Smooth muscle cell of the brain vasculature (primary cell): ENCODE results near the gene RBM14.
"Not testable (repeated sequence)": the region's sequence is repeated elsewhere in the genome, so short reads cannot be mapped to it uniquely, and the experiment has no call there.

Source experiments
- DNase-seq: peaks from one replicate; pipeline ENCODE4 v3.0.0-alpha.2; 2012; ENCODE audit warnings: low read depth, low spot score

The RBM14 gene

GRCh38 chr11:66632952-66633351, 16.5 kb downstream of the RBM14 start:
- DNase-seq = no peak

DNA sequence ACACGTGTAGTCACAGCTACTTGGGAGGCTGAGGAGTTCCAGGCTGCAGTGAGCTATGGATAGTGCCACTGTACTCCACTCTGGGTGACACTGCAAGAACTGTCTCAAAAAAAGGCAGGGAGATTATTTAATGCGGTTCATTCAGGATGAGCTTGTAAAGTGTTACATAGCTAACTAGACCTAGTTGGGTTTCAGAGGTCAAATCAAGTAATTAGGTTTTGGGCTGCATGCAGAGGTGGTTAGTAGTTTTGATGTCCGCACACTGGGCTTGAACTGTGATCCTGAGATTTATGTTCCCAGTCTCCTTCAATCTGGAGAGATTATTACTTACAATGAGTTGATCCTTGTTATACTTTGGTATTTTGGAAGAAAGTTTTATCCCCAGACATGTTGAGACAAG, 20.0 kb downstream of the RBM14 start:
- DNase-seq = no peak

DNA sequence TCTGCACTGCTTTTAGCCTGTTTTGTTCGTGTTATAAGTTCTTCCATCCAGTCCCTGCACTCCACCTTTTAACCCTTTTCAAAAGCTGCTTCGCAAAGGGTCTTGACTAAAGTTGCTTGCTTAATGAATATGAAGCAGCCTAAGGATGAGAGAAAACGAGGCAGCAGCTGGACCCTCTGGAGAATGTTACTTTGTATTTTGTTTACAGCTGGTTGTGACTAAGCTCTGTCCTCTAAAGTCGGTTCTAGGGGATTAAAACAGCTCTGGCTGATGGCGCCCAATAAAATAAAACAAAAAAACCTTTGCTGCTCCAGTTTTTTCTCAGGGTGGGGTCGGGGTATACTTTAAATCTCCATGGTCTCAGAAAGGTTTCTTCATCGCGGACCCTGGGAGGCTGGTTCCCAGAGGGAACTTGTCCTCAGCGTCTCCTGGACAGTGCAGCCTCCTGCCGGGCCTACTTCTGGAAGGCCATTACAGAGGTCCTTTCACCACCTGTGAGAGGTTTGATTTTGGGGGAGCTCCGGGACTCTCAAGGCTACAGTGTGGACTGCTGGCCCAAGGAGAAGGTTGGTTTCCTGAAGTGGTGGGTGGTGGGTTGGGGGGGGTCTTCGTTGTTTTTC, 21.2 kb downstream of the RBM14 start:
- no peak for DNase-seq

DNA sequence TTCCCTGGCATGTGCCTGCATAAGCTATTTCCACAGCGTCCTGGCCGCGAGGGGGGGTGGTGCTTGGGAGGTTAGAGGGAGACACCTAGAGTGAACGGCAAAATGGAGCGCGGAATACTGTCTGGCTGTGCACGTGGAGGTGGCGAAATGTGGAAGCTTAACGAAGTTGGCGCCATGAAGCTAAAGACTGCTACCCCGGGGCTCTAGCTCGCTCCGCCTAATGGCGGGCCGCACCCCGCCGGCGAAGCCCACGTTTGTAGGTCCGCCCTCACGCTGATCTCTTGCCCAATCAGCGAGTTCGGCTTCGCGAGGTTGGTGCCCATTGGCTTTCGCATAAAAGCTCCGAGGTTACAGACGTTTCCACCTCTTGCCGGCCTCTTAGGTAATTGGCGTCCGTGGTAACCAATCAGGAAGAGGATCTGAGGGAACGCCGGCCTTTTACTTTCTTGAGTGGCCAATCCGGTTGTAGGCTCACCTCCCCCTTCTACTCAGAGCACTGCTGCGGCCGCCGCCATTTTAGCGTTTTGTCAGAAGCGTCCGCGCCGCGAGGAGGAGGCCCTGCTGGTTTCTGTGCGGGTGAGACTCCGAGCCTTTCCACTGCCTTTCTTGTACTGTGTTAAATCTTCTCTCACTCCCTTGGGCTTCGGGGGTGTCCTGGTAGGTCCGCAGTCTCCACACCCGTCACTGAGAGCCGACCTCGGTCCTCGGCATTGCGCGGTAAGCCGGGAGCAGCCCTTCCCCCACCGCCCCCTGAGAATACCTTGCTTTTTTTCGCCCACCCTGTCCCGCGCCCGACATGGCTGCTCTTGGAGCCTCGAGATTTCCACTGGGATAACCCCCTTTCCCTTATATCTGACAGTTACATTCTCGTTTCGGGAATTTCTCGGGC, 22.0 kb downstream of the RBM14 start, which contains the start of gene RBM4:
Gene RBM4, plus strand, starts transcription at position 527 of the 889 bp plus-strand sequence. CDS start 1,009 bp downstream, outside the sequence.
- peak; percentile 100 for DNase-seq

GRCh38 chr11:66639066-66639813, 22.8 kb downstream of the RBM14 start:
- peak; percentile 7 for DNase-seq

DNA sequence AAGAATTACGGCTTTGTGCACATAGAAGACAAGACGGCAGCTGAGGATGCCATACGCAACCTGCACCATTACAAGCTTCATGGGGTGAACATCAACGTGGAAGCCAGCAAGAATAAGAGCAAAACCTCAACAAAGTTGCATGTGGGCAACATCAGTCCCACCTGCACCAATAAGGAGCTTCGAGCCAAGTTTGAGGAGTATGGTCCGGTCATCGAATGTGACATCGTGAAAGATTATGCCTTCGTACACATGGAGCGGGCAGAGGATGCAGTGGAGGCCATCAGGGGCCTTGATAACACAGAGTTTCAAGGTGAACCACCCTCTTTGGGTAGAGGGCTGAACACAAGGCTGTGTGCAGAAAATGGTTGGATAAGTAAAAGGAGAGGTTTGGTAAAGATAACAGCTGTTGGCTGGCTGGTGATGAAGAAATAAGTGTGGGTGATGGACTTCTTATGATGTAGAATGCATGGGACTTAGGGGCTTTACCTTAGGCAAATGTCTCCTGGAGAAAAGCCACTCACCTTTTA, 23.4 kb downstream of the RBM14 start:
- DNase-seq = not testable (repeated sequence)

GRCh38 chr11:66641834-66642233, 25.4 kb downstream of the RBM14 start:
- DNase-seq = no peak

- no peak for DNase-seq
Observed at GRCh38 chr11:66643745-66644437, 27.5 kb downstream of the RBM14 start.

DNA sequence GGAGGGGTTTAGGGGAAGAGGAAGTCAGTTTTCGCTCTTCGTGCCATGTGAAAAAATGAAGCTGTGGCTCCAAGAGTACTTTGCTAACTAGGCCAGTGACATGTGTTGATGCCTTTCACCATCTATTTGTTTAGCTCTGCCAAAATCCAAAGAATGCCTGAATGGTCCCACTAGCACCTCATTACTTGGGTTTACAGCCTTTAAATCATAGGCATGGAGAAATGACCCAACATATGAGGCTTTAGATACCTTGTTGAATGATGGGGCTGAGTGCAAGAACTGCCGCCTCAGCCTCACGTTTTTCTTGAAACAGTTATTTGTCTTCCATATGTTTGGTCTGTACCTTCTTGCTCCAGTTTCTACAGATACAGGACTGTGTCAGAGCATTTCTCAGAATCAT, 30.4 kb downstream of the RBM14 start:
- DNase-seq = no peak

DNA sequence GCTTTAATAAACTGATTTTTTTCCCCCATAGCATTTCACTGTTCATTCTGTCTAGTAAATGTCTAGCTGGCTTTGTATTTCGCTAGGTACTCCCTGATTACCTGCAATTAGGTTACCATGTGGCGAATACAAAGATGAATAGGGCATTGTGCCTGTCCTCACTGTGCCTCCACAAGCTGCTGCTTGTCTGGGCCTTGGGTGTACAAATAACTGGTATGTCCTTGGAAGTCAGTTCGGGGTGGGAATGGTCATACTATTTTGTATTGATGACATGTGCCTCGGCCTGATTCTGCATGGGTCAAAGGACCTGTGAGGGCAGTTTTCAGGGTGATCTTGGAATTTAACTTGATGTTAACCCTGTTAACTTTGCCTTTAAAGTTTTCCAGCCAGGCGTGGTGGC, 33.5 kb downstream of the RBM14 start:
- DNase-seq = no peak

- no peak for DNase-seq
Observed at GRCh38 chr11:66651016-66651415, 34.6 kb downstream of the RBM14 start.

GRCh38 chr11:66652651-66653050, 36.2 kb downstream of the RBM14 start:
- no peak for DNase-seq

- no peak for DNase-seq
Observed at GRCh38 chr11:66653123-66653522, 36.7 kb downstream of the RBM14 start.

GRCh38 chr11:66659763-66660162, 43.3 kb downstream of the RBM14 start:
- no peak for DNase-seq

- no peak for DNase-seq
Observed at GRCh38 chr11:66663741-66664296, 47.4 kb downstream of the RBM14 start.

- no peak for DNase-seq
Observed at GRCh38 chr11:66665369-66665768, 48.9 kb downstream of the RBM14 start.

GRCh38 chr11:66670816-66671215, 54.4 kb downstream of the RBM14 start:
- DNase-seq = no peak

DNA sequence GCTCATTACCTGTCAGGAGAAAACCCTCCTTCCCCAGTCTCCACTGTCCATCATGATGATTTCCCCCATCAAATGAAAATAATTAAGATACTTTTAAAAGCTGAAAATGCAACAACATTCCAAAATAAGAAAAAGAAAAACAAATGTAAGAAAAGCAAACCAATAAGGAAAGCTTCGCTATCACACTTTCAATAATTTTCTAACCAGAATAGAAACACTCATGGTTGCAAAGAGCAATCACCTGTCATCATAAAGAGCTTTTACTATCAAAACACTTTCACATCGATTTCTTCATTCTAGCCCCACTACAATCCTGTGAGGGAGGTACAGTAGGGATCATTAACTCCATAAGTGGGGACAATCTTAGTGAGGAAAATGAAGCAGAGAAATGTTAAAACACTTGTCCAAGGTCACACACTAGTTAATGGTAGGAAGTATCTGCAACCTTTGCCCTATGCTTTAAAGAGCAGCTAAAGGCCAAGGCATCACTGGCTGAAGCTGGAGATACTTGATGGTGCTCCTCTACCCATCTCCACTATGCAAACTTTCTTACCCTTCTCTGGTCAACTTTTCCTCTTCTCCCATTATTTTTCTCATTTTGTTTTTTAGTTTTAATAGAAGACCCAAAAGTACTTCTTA, 58.7 kb downstream of the RBM14 start:
- no peak for DNase-seq

GRCh38 chr11:66676282-66676919, 60.0 kb downstream of the RBM14 start:
- DNase-seq = no peak
